Measurements from ENCODE around the gene ARHGAP40. TPM values are rescaled to one million over a fixed set of nuclear protein-coding genes. Genes with fewer than 3 reads are reported as not detected.

ARHGAP40 gene
- total and polyA plus RNA-seq, 2 of the 13 experiments (the other 11 are each of a cell fraction or from before 2014, with no cell fraction given), result 0.75 to 2.1 TPM

- TF ChIP-seq ZBTB14 (CRISPR knock-in tag; IDR thresholded peaks at IDR 0.05) (no peak), IRX3 (CRISPR knock-in tag; IDR thresholded peaks at IDR 0.05; ENCODE audit: borderline replicate concordance, low read depth) (no peak), TERF1 (CRISPR knock-in tag; IDR thresholded peaks at IDR 0.05) (no peak), MAZ (IDR thresholded peaks at IDR 0.05; ENCODE audit: borderline replicate concordance, low read depth, low read length) (no peak), MAZ (CRISPR knock-in tag; IDR thresholded peaks at IDR 0.05; ENCODE audit: low read depth) (no peak), ZFAT (CRISPR knock-in tag; conservative IDR thresholded peaks at IDR 0.05) (no peak), TRAFD1 (CRISPR knock-in tag; IDR thresholded peaks at IDR 0.05; ENCODE audit: borderline replicate concordance) (no peak), ZNF274 (CRISPR knock-in tag; IDR thresholded peaks at IDR 0.05) (no peak), ZBTB4 (CRISPR knock-in tag; IDR thresholded peaks at IDR 0.05; ENCODE audit: borderline replicate concordance) (no peak), CSRNP2 (CRISPR knock-in tag; conservative IDR thresholded peaks at IDR 0.05; ENCODE audit: low read depth) (no peak), ZNF770 (CRISPR knock-in tag; IDR thresholded peaks at IDR 0.05) (no peak), SMARCE1 (IDR thresholded peaks at IDR 0.05; ENCODE audit: borderline replicate concordance) (no peak), FOXC1 (CRISPR knock-in tag; IDR thresholded peaks at IDR 0.05; ENCODE audit: borderline replicate concordance) (no peak), SP1 (IDR thresholded peaks at IDR 0.05) (no peak), SP1 (CRISPR knock-in tag; IDR thresholded peaks at IDR 0.05) (no peak), SMYD3 (CRISPR knock-in tag; IDR thresholded peaks at IDR 0.05) (peak; percentile 90), SIX1 (CRISPR knock-in tag; IDR thresholded peaks at IDR 0.05; ENCODE audit: borderline replicate concordance) (peak; percentile 91), ZNF569 (CRISPR knock-in tag; IDR thresholded peaks at IDR 0.05; ENCODE audit: borderline replicate concordance) (no peak), RFXAP (CRISPR knock-in tag; IDR thresholded peaks at IDR 0.05; ENCODE audit: borderline replicate concordance) (peak; percentile 55; the same call in 1 of the 2 replicates)
Measured at GRCh38 chr20:38667417-38667956, 65.9 kb downstream of the ARHGAP40 start (continued).
